ENCODE data around the gene SV2A.
"Not testable (repeated sequence)": the region's sequence is repeated elsewhere in the genome, so short reads cannot be mapped to it uniquely, and the experiment has no call there.

Gene SV2A, protein sequence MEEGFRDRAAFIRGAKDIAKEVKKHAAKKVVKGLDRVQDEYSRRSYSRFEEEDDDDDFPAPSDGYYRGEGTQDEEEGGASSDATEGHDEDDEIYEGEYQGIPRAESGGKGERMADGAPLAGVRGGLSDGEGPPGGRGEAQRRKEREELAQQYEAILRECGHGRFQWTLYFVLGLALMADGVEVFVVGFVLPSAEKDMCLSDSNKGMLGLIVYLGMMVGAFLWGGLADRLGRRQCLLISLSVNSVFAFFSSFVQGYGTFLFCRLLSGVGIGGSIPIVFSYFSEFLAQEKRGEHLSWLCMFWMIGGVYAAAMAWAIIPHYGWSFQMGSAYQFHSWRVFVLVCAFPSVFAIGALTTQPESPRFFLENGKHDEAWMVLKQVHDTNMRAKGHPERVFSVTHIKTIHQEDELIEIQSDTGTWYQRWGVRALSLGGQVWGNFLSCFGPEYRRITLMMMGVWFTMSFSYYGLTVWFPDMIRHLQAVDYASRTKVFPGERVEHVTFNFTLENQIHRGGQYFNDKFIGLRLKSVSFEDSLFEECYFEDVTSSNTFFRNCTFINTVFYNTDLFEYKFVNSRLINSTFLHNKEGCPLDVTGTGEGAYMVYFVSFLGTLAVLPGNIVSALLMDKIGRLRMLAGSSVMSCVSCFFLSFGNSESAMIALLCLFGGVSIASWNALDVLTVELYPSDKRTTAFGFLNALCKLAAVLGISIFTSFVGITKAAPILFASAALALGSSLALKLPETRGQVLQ

DNA sequence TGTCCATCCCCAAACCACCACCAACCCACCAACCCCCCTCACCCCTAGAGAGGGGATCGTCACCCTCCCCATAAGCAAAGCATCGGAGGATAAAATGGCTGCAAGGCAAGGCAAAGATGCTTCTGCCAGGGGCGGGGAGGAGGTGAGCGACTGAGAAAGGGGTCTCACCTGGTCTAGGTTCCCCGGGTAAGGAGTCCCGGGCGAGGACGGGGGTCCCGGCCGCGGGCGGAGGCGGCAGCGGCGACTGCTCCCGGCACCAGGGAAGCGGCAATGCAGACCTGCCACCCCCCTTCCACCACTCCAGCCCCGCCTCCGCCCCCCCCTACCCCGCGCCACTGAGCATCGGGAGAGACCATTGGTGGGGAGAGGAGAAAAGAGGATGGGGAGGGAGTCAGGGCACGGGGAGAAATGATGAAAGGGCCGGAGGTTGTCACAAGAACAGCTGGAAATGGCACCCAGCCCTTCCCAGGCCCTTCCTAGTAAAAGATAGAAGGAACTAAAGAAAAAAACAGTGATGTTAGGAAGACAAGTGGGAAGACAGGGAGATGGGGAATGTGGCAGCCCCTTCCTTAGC, at the start of gene SV2A:
TSS of gene SV2A (minus strand) at position 274 of the 574 bp plus-strand sequence. CDS start 4,004 bp downstream, outside the sequence.
- no peaks in the 10 kb centered on the region for H3K4me1 ChIP-seq (ENCODE audit: control insufficient read depth, insufficient read depth, low read length)
- H3K4me3 ChIP-seq (ENCODE audit: low read length): peak within 1 kb of the TSS; percentile 79
- peak; percentile 80 for DNase-seq (ENCODE audit: low read depth)
- no peaks in the 10 kb centered on the region for H3K9me3 ChIP-seq (ENCODE audit: control insufficient read depth, low read length)
- peaks cover 14% of the 10 kb centered on the region for H3K36me3 ChIP-seq (ENCODE audit: control insufficient read depth, insufficient read depth, low read length, severe bottlenecking)
- H3K27me3 ChIP-seq (replicated peaks; ENCODE audit: control insufficient read depth, insufficient read depth, low read length): peaks cover 6% of the 10 kb centered on the region
- peak within 1 kb of the TSS; percentile 78 for H3K9ac ChIP-seq (ENCODE audit: low read length)

DNA sequence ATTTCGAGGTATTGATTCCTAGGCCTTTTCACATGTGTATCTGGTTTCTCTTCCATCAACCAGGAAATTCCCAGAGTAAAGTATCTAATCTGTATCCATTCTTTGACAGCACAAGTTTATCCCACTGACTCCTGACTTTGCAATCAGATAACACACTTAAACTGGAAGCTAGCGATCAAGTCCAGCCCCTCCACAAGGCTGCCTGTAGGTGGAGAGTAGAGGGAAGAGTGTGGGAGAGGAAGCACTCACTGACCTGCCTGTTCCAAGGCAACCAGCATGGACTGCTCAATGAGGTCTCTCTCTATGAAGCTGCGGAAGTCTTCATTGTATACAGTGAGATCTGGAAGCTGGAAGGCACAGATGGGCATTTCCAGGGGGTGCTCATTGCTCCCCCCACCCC, 49.4 kb upstream of the SV2A start:
- Histone ChIP-seq H3K4me3 (ENCODE audit: low read length) (no peak overlapping the region), H3K4me1 (ENCODE audit: control insufficient read depth, insufficient read depth, low read length) (peaks cover 33% of the 10 kb centered on the region), H3K9ac (ENCODE audit: low read length) (no peak overlapping the region), H3K27me3 (replicated peaks; ENCODE audit: control insufficient read depth, insufficient read depth, low read length) (no peaks in the 10 kb centered on the region), H3K36me3 (ENCODE audit: control insufficient read depth, insufficient read depth, low read length, severe bottlenecking) (peaks cover 73% of the 10 kb centered on the region), H3K9me3 (ENCODE audit: control insufficient read depth, low read length) (no peaks in the 10 kb centered on the region)
- DNase-seq (ENCODE audit: low read depth): no peak

DNA sequence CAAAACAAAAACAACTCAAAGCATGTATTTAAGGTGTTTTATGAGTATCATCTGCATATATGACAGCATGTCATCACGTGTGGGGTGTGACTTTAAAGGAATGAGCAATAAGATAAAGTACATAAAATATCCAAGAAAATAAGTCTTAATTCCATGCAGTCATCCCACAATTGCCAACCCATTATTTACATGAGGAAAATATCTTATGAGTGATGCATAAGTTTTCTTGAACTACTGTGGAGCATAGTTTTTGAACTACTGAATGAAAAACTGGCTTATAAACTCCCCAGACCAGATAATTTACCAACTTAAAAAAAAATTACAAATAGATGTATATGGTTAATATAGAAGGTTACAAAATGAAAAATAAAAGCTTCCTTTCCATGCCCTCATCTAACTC, 48.8 kb upstream of the SV2A start:
- no peaks in the 10 kb centered on the region for H3K27me3 ChIP-seq (replicated peaks; ENCODE audit: control insufficient read depth, insufficient read depth, low read length)

GRCh38 chr1:149965440-149965839, 47.8 kb upstream of the SV2A start:
- peaks cover 66% of the 10 kb centered on the region for H3K36me3 ChIP-seq (ENCODE audit: control insufficient read depth, insufficient read depth, low read length, severe bottlenecking)
- no peak overlapping the region for H3K4me3 ChIP-seq (ENCODE audit: low read length)
- no peak overlapping the region for H3K9ac ChIP-seq (ENCODE audit: low read length)
- H3K9me3 ChIP-seq (ENCODE audit: control insufficient read depth, low read length): no peaks in the 10 kb centered on the region
- no peak for DNase-seq (ENCODE audit: low read depth)
- peaks cover 33% of the 10 kb centered on the region for H3K4me1 ChIP-seq (ENCODE audit: control insufficient read depth, insufficient read depth, low read length)
- no peaks in the 10 kb centered on the region for H3K27me3 ChIP-seq (replicated peaks; ENCODE audit: control insufficient read depth, insufficient read depth, low read length)

More for the DNA sequence above, 48.8 kb upstream of the SV2A start:
- H3K9me3 ChIP-seq (ENCODE audit: control insufficient read depth, low read length): no peaks in the 10 kb centered on the region
- H3K4me3 ChIP-seq (ENCODE audit: low read length): no peak overlapping the region
- H3K9ac ChIP-seq (ENCODE audit: low read length): no peak overlapping the region
- H3K36me3 ChIP-seq (ENCODE audit: control insufficient read depth, insufficient read depth, low read length, severe bottlenecking): peaks cover 70% of the 10 kb centered on the region
- H3K4me1 ChIP-seq (ENCODE audit: control insufficient read depth, insufficient read depth, low read length): peaks cover 33% of the 10 kb centered on the region
- no peak for DNase-seq (ENCODE audit: low read depth)

GRCh38 chr1:149963358-149963757, 45.7 kb upstream of the SV2A start:
- Histone ChIP-seq H3K9ac (ENCODE audit: low read length) (peak overlapping the region; percentile 60), H3K36me3 (ENCODE audit: control insufficient read depth, insufficient read depth, low read length, severe bottlenecking) (peaks cover 65% of the 10 kb centered on the region), H3K4me3 (ENCODE audit: low read length) (no peak overlapping the region), H3K27me3 (replicated peaks; ENCODE audit: control insufficient read depth, insufficient read depth, low read length) (no peaks in the 10 kb centered on the region), H3K4me1 (ENCODE audit: control insufficient read depth, insufficient read depth, low read length) (peaks cover 33% of the 10 kb centered on the region), H3K9me3 (ENCODE audit: control insufficient read depth, low read length) (no peaks in the 10 kb centered on the region)
- DNase-seq (ENCODE audit: low read depth): peak; percentile 85

DNA sequence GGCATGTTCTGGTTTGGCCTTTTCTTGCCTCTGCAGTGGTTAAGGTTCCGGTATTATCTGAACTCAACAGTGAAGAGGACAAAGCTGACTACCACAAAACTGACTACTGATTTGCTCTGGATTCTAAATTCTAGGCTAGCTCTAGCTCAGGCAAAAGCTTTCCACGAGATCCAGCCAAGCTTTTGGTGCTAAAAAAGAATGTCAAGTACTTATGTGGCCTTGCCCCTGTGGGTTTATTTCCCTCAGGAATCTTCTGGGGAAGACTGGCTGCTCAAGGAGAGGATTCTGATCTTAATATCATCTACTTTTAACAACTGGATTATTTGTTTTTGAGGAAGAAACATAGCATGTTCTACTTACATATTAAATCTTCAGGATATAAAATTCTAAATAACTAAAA, 45.1 kb upstream of the SV2A start:
- peaks cover 68% of the 10 kb centered on the region for H3K36me3 ChIP-seq (ENCODE audit: control insufficient read depth, insufficient read depth, low read length, severe bottlenecking)
- no peak for DNase-seq (ENCODE audit: low read depth)

GRCh38 chr1:149962039-149962647, 44.5 kb upstream of the SV2A start:
- H3K9ac ChIP-seq (ENCODE audit: low read length): peak overlapping the region; percentile 60
- peaks cover 33% of the 10 kb centered on the region for H3K4me1 ChIP-seq (ENCODE audit: control insufficient read depth, insufficient read depth, low read length)
- no peaks in the 10 kb centered on the region for H3K9me3 ChIP-seq (ENCODE audit: control insufficient read depth, low read length)
- H3K4me3 ChIP-seq (ENCODE audit: low read length): no peak overlapping the region
- peak; percentile 90 for DNase-seq (ENCODE audit: low read depth)
- peaks cover 67% of the 10 kb centered on the region for H3K36me3 ChIP-seq (ENCODE audit: control insufficient read depth, insufficient read depth, low read length, severe bottlenecking)
- no peaks in the 10 kb centered on the region for H3K27me3 ChIP-seq (replicated peaks; ENCODE audit: control insufficient read depth, insufficient read depth, low read length)

More for the DNA sequence above, 45.1 kb upstream of the SV2A start:
- H3K9me3 ChIP-seq (ENCODE audit: control insufficient read depth, low read length): no peaks in the 10 kb centered on the region
- H3K9ac ChIP-seq (ENCODE audit: low read length): peak overlapping the region; percentile 60
- no peak overlapping the region for H3K4me3 ChIP-seq (ENCODE audit: low read length)
- H3K4me1 ChIP-seq (ENCODE audit: control insufficient read depth, insufficient read depth, low read length): peaks cover 33% of the 10 kb centered on the region
- no peaks in the 10 kb centered on the region for H3K27me3 ChIP-seq (replicated peaks; ENCODE audit: control insufficient read depth, insufficient read depth, low read length)

DNA sequence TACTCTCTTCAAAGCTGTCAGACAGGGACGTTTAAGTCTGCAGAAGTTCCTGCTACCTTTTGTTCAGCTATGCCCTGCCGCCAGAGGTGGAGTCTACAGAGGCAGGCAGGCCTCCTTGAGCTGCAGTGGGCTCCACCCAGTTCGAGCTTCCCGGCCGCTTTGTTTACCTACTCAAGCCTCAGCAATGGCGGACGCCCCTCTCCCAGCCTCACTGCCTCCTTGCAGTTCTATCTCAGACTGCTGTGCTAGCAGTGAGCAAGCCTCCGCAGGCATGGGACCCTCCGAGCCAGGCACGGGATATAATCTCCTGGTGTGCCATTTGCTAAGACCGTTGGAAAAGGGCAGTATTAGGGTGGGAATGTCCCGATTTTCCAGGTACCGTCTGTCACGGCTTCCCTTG, 39.9 kb upstream of the SV2A start:
- not testable (repeated sequence) for H3K4me1 ChIP-seq (ENCODE audit: control insufficient read depth, insufficient read depth, low read length); DNase-seq (ENCODE audit: low read depth)
- H3K36me3 ChIP-seq (ENCODE audit: control insufficient read depth, insufficient read depth, low read length, severe bottlenecking): peaks cover 40% of the 10 kb centered on the region

DNA sequence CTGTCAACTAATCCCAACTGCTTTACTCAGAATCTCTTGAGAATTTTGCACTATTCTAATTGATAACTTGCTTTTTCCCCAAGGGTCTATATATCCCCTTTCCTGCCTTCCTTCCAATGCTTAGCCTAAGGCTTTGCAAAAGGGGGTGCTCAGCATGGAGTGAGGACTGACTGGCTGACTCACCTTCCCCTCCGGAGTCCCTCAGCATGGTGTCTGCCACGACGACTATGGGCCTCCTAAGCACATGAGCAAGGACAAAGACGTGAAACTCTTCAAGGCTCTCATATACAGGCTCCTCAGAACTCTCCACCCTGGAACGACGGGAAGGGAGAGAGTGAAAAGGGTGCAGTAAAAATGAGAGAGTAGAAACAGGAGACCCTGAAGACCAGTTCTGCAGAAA, 32.3 kb upstream of the SV2A start:
- Histone ChIP-seq H3K9ac (ENCODE audit: low read length) (no peak overlapping the region), H3K27me3 (replicated peaks; ENCODE audit: control insufficient read depth, insufficient read depth, low read length) (no peaks in the 10 kb centered on the region), H3K36me3 (ENCODE audit: control insufficient read depth, insufficient read depth, low read length, severe bottlenecking) (peaks cover 51% of the 10 kb centered on the region), H3K4me1 (ENCODE audit: control insufficient read depth, insufficient read depth, low read length) (no peaks in the 10 kb centered on the region), H3K9me3 (ENCODE audit: control insufficient read depth, low read length) (no peaks in the 10 kb centered on the region), H3K4me3 (ENCODE audit: low read length) (no peak overlapping the region)
- no peak for DNase-seq (ENCODE audit: low read depth)

More for the DNA sequence above, 39.9 kb upstream of the SV2A start:
- H3K4me3 ChIP-seq (ENCODE audit: low read length); H3K9me3 ChIP-seq (ENCODE audit: control insufficient read depth, low read length); H3K27me3 ChIP-seq (replicated peaks; ENCODE audit: control insufficient read depth, insufficient read depth, low read length); H3K9ac ChIP-seq (ENCODE audit: low read length): not testable (repeated sequence)

GRCh38 chr1:149945206-149945605, 27.6 kb upstream of the SV2A start:
- Histone ChIP-seq H3K36me3 (ENCODE audit: control insufficient read depth, insufficient read depth, low read length, severe bottlenecking) (peaks cover 61% of the 10 kb centered on the region), H3K4me1 (ENCODE audit: control insufficient read depth, insufficient read depth, low read length) (peaks cover 10% of the 10 kb centered on the region), H3K4me3 (ENCODE audit: low read length) (no peak overlapping the region), H3K9ac (ENCODE audit: low read length) (no peak overlapping the region), H3K9me3 (ENCODE audit: control insufficient read depth, low read length) (no peaks in the 10 kb centered on the region), H3K27me3 (replicated peaks; ENCODE audit: control insufficient read depth, insufficient read depth, low read length) (no peaks in the 10 kb centered on the region)
- no peak for DNase-seq (ENCODE audit: low read depth)

DNA sequence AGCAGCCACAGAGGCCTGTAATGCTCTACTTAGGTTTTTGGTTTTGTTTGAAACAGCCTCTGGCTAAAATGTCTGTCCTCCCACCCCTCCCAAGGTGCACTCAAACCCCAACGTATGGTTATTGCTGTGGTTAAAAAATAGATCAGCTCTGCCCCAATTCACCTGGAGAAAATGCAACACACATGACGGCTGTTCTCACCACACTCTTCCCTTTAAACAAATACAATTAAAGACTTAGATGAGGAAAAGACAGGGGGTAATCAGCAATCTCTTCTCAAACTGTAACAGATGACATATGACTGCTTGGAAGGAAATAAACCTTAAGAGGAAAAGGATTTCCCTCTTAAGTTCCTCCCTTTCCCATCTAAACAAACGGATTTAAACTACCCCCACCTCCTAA, 25.2 kb upstream of the SV2A start:
- Histone ChIP-seq H3K4me3 (ENCODE audit: low read length) (no peak overlapping the region), H3K9ac (ENCODE audit: low read length) (peak overlapping the region; percentile 37), H3K9me3 (ENCODE audit: control insufficient read depth, low read length) (no peaks in the 10 kb centered on the region), H3K36me3 (ENCODE audit: control insufficient read depth, insufficient read depth, low read length, severe bottlenecking) (peaks cover 39% of the 10 kb centered on the region), H3K27me3 (replicated peaks; ENCODE audit: control insufficient read depth, insufficient read depth, low read length) (no peaks in the 10 kb centered on the region), H3K4me1 (ENCODE audit: control insufficient read depth, insufficient read depth, low read length) (peaks cover 32% of the 10 kb centered on the region)
- no peak for DNase-seq (ENCODE audit: low read depth)

Measured in adipocyte (in vitro differentiated cells).